Stimulated activated CD8-positive, alpha-beta memory T cell treated with anti-CD3 and anti-CD28 coated beads, Interleukin-15, amount 100 ng/mL, for 24 hours (primary cell): ENCODE data around the gene RAD51D.
A peak's percentile ranks its signal among the peaks of the same experiment; 100 is the strongest.
"Not testable (repeated sequence)": the region's sequence is repeated elsewhere in the genome, so short reads cannot be mapped to it uniquely, and the experiment has no call there.

Experiments used
- DNase-seq: peaks from one replicate; pipeline ENCODE4 v3.0.0-alpha.2; 2020; ENCODE audit warnings: low read depth

RAD51D gene

DNA sequence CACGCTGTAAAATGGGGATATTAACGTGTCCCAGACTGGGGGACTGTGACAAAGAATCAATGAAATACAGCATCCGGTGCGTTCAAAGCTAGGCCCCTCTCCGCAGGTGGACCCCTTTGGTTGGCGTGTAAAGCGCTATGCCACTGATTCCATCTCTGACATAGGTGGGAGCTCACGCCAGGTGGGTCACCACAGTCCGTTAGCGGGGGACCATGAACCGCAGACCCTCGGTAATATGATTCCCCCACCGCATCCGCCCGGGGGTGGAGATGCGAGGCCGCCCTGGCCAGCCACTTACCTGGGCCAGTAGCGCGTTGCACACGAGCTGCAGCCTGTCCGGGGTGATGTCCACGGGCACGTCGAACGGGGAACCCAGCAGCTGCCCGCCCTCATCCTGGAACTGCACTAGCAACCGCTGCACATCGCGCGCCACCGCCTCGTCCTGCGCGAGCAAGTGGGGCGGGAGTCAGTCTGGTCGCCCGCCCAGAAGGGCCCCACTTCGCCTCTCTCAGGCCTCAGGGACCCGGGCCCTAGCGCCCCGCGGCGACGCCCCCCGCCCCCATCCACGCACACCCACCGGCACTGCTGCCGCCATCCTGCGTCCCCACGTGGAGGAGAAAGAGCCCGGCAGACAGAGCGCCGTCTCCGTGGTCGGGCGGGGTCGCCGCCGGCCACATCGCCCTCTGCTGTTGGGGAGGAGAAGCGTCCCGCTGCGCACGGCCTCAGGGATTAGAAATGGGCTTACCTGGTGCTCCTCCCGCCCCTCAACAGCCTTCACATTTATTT lies 22.2 kb upstream of the RAD51D start, which contains the start of gene NLE1:
NLE1 (minus strand) TSS at position 623 of the 786 bp plus-strand sequence; CDS start at position 595, 28 bp downstream.
- DNase-seq: peak; percentile 81

GRCh38 chr17:35138218-35138617 lies 18.6 kb upstream of the RAD51D start:
- no peak for DNase-seq

- DNase-seq: no peak
These were observed 15.7 kb upstream of the RAD51D start for GRCh38 chr17:35135322-35135721.

- no peak for DNase-seq
These were observed 13.3 kb upstream of the RAD51D start for GRCh38 chr17:35132816-35133550.

DNA sequence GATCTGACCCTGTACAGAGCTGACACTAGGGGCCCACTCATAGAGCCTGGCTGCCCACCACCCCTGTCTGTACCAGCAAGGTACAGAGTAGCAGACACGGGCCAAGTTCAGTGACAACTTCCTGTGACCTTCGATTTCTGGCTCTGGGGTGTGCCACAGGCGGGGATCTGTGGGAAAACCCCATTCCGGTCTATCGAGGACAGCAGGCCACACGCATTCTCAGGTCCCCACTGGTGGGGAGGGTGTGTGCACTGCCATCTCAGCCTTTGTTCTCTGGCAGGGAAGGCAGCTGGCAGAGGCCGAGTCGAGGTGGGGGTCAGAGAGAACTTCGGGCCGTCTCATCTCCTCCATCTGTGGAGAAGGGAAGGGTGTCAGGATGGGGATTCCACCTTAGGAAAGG lies 12.4 kb upstream of the RAD51D start:
- DNase-seq: no peak

- DNase-seq: no peak
These were observed 10.7 kb upstream of the RAD51D start for GRCh38 chr17:35130392-35130791.

DNA sequence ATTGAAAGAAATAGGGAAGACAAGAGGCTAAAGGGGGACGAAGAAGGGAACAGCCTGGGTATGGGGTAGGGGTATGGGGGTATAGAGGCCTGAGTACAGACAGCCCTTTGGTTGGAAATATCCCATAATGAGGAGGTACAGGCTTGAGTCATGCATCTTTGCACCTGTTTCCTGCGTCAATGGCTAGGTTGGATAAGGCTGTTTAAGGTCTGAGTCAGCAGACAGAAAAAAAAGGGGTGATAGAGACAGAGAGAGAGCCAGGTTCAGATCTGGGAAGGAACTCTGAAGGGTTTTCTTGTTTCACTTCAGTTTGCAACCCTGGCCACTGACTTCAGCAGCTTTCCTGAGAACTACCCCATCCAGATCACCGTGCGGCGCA lies 10.3 kb upstream of the RAD51D start:
- no peak for DNase-seq

- DNase-seq: no peak
These were observed 9.7 kb upstream of the RAD51D start for GRCh38 chr17:35129154-35129972.

DNA sequence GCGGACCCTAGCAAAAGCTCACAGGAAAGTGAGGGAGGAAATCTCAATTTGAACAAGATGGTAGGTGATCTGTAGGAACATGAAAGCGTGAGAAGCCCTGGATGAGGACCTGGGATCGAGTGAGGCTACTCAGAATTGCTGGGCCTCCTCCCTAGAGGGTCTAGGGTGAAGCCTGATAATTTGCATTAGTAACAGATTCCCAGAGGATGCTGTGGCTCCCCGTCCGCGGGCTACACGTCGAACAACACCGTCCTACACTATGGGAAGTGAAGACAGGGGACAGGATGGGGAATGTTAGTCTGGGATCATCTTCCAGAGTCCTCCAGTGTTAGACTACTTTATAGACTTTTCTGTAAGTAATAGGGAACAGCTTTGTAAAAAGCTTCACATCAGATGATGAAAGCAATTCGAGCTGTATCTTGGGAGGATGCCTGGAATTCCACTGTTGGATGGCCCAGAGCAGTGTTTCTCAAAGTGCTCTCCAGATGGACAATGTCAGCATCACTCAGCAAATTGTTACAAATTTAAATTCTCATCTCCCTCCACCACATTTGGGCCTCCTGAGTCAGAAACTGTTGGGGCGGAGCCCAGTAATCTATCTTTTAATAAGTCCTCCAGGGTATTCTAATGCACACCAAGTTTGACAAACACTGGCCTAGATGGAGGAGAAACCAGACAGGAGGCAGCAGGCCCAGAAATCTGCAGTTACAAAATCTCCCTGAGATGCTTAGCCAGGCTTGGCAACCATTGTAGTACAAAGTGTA lies 8.3 kb upstream of the RAD51D start:
- no peak for DNase-seq

GRCh38 chr17:35121315-35121714 lies 1.7 kb upstream of the RAD51D start, which contains the start of gene FNDC8:
FNDC8 (plus strand) TSS chr17:35121615; CDS start chr17:35121694, 79 bp downstream.
- DNase-seq: no peak

- no peak for DNase-seq
These were observed 1.7 kb downstream of the RAD51D start for GRCh38 chr17:35117984-35118383.

- DNase-seq: no peak
These were observed 2.8 kb downstream of the RAD51D start for GRCh38 chr17:35116845-35117244.

GRCh38 chr17:35110791-35111190 lies 8.9 kb downstream of the RAD51D start:
- DNase-seq: not testable (repeated sequence)

DNA sequence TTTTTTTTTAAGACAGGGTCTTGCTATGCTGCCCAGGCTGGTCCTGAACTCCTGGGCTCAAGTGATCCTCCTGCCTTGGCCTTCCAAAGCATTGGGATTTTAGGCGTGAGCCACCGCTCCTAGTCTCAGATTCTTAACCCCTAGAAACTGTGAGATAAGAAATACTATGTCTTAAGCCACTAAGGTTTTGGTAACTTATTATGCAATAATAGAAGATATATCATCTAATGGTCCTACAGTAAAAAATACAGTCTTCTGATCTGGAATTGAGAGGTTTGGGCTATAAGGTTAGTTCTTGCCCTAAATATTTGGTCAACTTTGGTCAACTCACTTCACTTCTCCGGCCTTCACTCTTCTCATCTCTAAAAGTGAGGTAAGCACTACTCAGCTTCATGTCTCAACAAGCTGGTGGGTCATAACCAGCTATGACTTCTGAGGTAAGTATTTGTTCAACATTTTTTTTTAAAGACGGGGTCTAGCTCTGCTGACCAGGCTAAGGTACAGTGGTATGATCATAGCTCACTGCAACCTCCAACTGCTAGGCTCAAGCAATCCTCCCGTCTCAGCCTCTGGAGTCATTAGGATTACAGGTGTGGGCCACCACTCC lies 14.7 kb downstream of the RAD51D start:
- DNase-seq: no peak

- DNase-seq: no peak
These were observed 16.4 kb downstream of the RAD51D start for GRCh38 chr17:35103271-35103670.

DNA sequence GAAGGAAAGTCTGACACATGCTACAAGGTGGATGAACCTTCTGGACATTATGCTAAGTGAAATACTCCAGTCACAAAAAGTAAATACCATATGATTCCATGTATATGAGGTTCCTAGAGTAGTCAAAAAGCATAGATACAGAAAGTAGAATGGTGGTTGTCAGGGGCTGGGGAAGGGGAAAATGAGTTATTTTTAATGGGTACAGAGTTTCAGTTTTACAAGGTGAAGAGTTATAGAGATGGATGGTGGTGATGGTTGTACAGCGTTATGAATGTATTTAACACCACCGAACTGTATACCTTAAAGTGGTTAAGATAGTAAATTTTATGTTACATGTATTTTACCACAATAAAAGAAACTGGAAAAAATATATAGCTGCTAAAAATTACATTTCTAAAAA lies 17.9 kb downstream of the RAD51D start:
- no peak for DNase-seq

DNA sequence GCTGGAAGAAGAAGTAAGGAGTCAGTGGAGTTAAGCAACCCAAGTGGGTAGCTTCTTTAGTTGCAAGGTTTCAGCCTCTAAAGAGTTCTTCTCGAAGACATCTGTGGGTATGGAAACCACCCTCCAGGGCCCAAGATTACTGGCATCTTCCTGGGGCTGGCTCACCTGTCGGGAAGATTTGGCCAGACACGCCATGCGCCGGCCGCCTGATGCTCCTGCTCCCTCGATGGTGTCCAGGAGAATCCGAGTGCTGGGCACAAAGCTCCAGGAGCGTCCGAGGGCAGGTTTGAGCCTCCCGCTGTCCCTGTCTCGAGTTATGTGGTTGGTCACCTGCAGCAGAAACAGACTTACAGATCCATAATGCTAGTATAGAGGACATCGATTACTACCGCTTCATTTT lies 18.6 kb downstream of the RAD51D start:
- no peak for DNase-seq

DNA sequence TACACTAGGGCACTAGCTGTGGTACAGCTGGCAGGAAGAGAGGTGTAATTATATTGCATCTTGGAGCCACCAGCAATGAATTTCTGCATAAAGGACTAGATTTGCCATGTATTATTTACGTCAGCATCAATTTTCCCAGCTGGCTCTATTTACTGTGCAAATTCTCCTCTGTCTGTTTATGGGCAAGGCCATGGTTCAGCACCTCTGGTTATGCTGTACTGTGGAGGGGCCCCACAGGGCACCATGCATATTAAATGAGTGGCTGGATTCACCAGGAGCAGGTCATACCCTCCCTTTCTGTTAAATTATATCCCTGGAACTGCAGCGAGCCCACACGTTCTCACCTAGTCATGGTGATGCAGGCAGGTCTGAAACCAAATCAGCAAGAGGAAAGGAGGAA lies 19.8 kb downstream of the RAD51D start:
- DNase-seq: no peak

GRCh38 chr17:35097776-35098175 lies 21.9 kb downstream of the RAD51D start:
- DNase-seq: no peak

GRCh38 chr17:35095741-35096140 lies 23.9 kb downstream of the RAD51D start:
- no peak for DNase-seq

DNA sequence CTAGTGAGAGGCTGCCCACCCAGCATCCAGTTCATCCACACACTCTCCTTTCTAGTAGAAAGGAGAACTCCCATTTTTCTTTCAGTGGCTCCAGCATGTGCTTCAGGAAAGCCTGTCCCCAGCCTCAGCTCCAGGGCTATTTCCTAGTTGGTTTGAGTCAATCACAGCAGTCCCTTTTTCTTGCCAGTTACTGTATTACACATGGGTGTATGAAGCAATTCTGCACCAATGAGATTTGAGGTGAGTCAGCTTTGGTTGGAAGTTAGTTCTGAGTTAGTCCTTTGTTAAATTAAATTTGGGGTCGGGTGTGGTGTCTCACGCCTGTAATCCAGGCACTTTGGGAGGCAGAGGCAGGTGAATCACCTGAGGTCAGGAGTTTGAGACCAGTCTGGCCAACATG lies 24.8 kb downstream of the RAD51D start:
- DNase-seq: no peak
